Keratinocyte (primary cell): ENCODE measurements around the gene CASTOR1. TPM values are rescaled to one million over a fixed set of nuclear protein-coding genes. Genes with fewer than 3 reads are reported as not detected.

Experiments used
- DNase-seq: peaks from one replicate; pipeline ENCODE4 v3.0.0-alpha.2; 2011; ENCODE audit warnings: low read depth, missing footprints, low spot score
- FAIRE-seq: peaks from 2 replicates; lab custom pipeline; 2011; peaks lifted over from hg19 to GRCh38; lab: Jason Lieb, UNC
- H2AFZ ChIP-seq: 2 replicates; pipeline ENCODE4 v1.6.0; 2012; ENCODE audit warnings: low read length, control low read depth, inconsistent platforms; ENCODE audit not compliant: control insufficient read depth
- H3K27ac ChIP-seq: 2 replicates; pipeline ENCODE4 v1.5.1; 2011; ENCODE audit warnings: low read length; ENCODE audit not compliant: control insufficient read depth, insufficient read depth
- H3K27me3 ChIP-seq: 3 replicates; pipeline ENCODE4 v1.6.0; 2011; ENCODE audit warnings: low read length; ENCODE audit not compliant: control insufficient read depth, insufficient read depth; ENCODE audit errors: extremely low read depth
- H3K36me3 ChIP-seq, 2 experiments: 2 replicates in 1 of 2; 3 replicates in 1 of 2; pipeline ENCODE4 v1.5.1; 2011; ENCODE audit warnings: low read length in 2 of 2, mild to moderate bottlenecking in 1 of 2; ENCODE audit not compliant: control insufficient read depth in 2 of 2, insufficient read depth in 2 of 2; ENCODE audit errors: extremely low read depth in 1 of 2
- H3K4me1 ChIP-seq: 3 replicates; pipeline ENCODE4 v1.5.1; 2011; ENCODE audit warnings: low read length; ENCODE audit not compliant: control insufficient read depth, insufficient read depth; ENCODE audit errors: extremely low read depth
- H3K4me2 ChIP-seq: 3 replicates; pipeline ENCODE4 v1.6.0; 2011; ENCODE audit warnings: low read depth, low read length; ENCODE audit not compliant: control insufficient read depth, insufficient read depth; ENCODE audit errors: extremely low read depth
- H3K4me3 ChIP-seq, 3 experiments: fragments of 200-600 bp in 1 of 3; sonication (generic) in 1 of 3; 2 replicates in 2 of 3; 3 replicates in 1 of 3; pipeline ENCODE4 v1.5.1; 2011 to 2016; ENCODE audit warnings: low read length in 3 of 3, mild to moderate bottlenecking in 3 of 3, control low read depth in 2 of 3, inconsistent platforms in 1 of 3, low read depth in 1 of 3, mixed read lengths in 1 of 3, mixed run types in 1 of 3, moderate library complexity in 1 of 3; ENCODE audit not compliant: control insufficient read depth in 2 of 3, insufficient read depth in 2 of 3; ENCODE audit errors: extremely low read depth in 1 of 3
- H3K79me2 ChIP-seq: 2 replicates; pipeline ENCODE4 v1.6.0; 2012; ENCODE audit warnings: low read length; ENCODE audit not compliant: control insufficient read depth, insufficient read depth
- H3K9ac ChIP-seq: 3 replicates; pipeline ENCODE4 v1.6.0; 2011; ENCODE audit warnings: low read length; ENCODE audit not compliant: control insufficient read depth, insufficient read depth; ENCODE audit errors: extremely low read depth
- H3K9me1 ChIP-seq: 3 replicates; pipeline ENCODE4 v1.6.0; 2011; ENCODE audit warnings: low read length; ENCODE audit not compliant: control insufficient read depth, insufficient read depth; ENCODE audit errors: extremely low read depth
- H3K9me3 ChIP-seq: 2 replicates; pipeline ENCODE4 v1.5.1; 2012; ENCODE audit warnings: low read depth, low read length; ENCODE audit not compliant: control insufficient read depth
- H4K20me1 ChIP-seq: 3 replicates; pipeline ENCODE4 v1.6.0; 2011; ENCODE audit warnings: low read length; ENCODE audit not compliant: control insufficient read depth, insufficient read depth; ENCODE audit errors: extremely low read depth
- EZH2 ChIP-seq: IDR thresholded peaks from one replicate; pipeline ENCODE4 v1.6.1; 2012; ENCODE audit warnings: inconsistent platforms, mild to moderate bottlenecking, low read length, moderate library complexity
- dilution Hi-C: fragments of 300-500 bp; cut with MboI; formaldehyde crosslinking; loops from one replicate; pipeline ENCODE4 v1.7.0; 2020; ENCODE audit warnings: low sequenced_read_pairs; ENCODE audit not compliant: extremely low pct_ligation_motif_present
- polyA plus RNA-seq, 5 experiments: library from polyadenylated mRNA; depleted of rRNA in 3 of 5; stranded (reverse) in 3 of 5; stranded (forward) in 1 of 5; unstranded in 1 of 5; fragments of >200 nt; gene quantifications; 1 replicate in 1 of 5; 2 replicates in 3 of 5; 3 replicates in 1 of 5; pipeline versions ENCODE4 v1.2.1 to v1.2.3, GENCODE V29; 2011 to 2012; ENCODE audit warnings: missing spikeins in 2 of 5, low read depth in 1 of 5, low replicate concordance in 1 of 5
- TF ChIP-seq, protein P1 (sequence below), 3 experiments: IDR thresholded peaks in 1 of 3; conservative IDR thresholded peaks in 1 of 3; optimal IDR thresholded peaks in 1 of 3; 2 replicates in 2 of 3; 3 replicates in 1 of 3; pipeline versions ENCODE3 to v1.5.1; 2011; ENCODE audit warnings: low read length in 3 of 3, mild to moderate bottlenecking in 3 of 3, moderate library complexity in 2 of 3, control low read depth in 1 of 3, inconsistent platforms in 1 of 3; ENCODE audit not compliant: insufficient read depth in 2 of 3; ENCODE audit errors: extremely low read depth in 1 of 3

The CASTOR1 gene
- polyA plus RNA-seq, 1 donor (not counting 4 experiments of a cell fraction or from before 2014, with no cell fraction given): 9.1 TPM

DNA sequence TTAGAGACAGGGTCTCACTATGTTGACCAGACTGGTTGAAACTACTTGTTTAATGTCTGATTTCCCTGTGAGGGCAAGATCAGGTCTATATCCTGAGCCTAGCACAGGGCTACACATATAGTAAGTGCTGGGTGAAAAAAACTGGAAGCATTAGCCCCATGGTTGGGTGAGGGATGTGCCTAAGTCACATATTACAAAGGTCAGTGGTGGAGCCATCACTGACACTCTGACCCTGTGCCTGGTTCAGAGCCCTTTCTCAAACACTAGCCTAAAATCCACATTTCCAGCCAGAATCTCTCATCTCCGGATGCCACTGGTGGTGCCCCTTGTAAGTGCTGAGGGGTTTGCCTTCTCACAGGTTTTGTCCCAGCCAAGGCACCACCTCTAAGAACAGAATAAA is 28.5 kb upstream of the CASTOR1 start:
- H3K4me3 ChIP-seq: no peak overlapping the region
- peaks cover 24 to 26% of the 10 kb centered on the region in 2 experiments for H3K36me3 ChIP-seq
- H3K27me3 ChIP-seq: no peaks in the 10 kb centered on the region
- no peak overlapping the region for H3K9ac ChIP-seq
- DNase-seq (no peak), FAIRE-seq (no peak)
- dilution Hi-C loops: no loop called here
- no peak overlapping the region for H3K27ac ChIP-seq
- H2AFZ ChIP-seq: no peak overlapping the region
- H3K4me2 ChIP-seq: no peak overlapping the region
- peaks cover 4% of the 10 kb centered on the region for H4K20me1 ChIP-seq
- peaks cover 7% of the 10 kb centered on the region for H3K9me1 ChIP-seq
- no peaks in the 10 kb centered on the region for H3K9me3 ChIP-seq
- no peak for TF ChIP-seq EZH2
- TF ChIP-seq, protein P1, sequence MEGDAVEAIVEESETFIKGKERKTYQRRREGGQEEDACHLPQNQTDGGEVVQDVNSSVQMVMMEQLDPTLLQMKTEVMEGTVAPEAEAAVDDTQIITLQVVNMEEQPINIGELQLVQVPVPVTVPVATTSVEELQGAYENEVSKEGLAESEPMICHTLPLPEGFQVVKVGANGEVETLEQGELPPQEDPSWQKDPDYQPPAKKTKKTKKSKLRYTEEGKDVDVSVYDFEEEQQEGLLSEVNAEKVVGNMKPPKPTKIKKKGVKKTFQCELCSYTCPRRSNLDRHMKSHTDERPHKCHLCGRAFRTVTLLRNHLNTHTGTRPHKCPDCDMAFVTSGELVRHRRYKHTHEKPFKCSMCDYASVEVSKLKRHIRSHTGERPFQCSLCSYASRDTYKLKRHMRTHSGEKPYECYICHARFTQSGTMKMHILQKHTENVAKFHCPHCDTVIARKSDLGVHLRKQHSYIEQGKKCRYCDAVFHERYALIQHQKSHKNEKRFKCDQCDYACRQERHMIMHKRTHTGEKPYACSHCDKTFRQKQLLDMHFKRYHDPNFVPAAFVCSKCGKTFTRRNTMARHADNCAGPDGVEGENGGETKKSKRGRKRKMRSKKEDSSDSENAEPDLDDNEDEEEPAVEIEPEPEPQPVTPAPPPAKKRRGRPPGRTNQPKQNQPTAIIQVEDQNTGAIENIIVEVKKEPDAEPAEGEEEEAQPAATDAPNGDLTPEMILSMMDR (optimal IDR thresholded peaks at IDR 0.05 in 1 of 3, IDR thresholded peaks at IDR 0.05 in 1 of 3, conservative IDR thresholded peaks at IDR 0.05 in 1 of 3; ENCODE audit: extremely low read depth in 1 of 3, insufficient read depth in 2 of 3, low read length in 3 of 3): no peak
- peaks cover 68% of the 10 kb centered on the region for H3K79me2 ChIP-seq
- H3K4me1 ChIP-seq: peaks cover 38% of the 10 kb centered on the region

DNA sequence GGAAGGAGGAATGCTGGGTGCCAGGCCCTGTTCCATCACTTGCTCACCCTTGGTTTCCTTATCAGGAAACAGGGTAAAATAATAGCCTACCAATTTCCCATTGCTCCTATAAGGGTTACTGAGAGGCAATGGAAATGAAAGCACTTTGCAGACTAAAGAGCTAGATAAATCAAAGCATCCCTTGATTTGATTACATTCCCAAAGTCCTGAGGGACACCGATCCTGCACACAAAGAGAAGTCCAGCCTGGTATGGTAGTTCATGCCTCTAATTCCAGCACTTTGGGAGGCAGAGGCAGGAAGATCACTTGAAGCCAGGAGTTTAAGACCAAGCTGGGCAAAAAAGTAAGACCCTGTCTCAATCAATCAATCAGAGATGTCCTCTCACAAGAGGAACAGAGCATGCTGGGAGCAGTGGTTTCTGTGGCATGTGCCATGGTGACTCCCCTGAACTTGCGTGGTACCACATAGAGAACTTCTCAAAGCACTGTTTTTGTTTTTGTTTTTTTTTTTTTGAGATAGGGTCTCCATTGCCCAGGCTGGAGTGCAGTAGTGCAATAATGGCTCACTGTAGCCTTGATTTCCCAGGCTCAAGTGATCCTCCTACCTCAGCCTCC is 26.8 kb upstream of the CASTOR1 start:
- Histone ChIP-seq H3K4me2 (no peak overlapping the region), H3K36me3 (peaks cover 20 to 24% of the 10 kb centered on the region in 2 experiments)

More for the DNA sequence above, 26.8 kb upstream of the CASTOR1 start:
- Histone ChIP-seq H3K4me3 (no peak overlapping the region), H2AFZ (no peak overlapping the region), H3K9ac (no peak overlapping the region), H3K27ac (no peak overlapping the region), H3K79me2 (peaks cover 62% of the 10 kb centered on the region), H4K20me1 (peaks cover 14% of the 10 kb centered on the region), H3K9me3 (no peaks in the 10 kb centered on the region), H3K27me3 (no peaks in the 10 kb centered on the region), H3K9me1 (peaks cover 8% of the 10 kb centered on the region), H3K4me1 (peaks cover 48% of the 10 kb centered on the region)
- DNase-seq (no peak), FAIRE-seq (no peak)
- TF ChIP-seq EZH2: no peak
- TF ChIP-seq, protein P1 (optimal IDR thresholded peaks at IDR 0.05 in 1 of 3, IDR thresholded peaks at IDR 0.05 in 1 of 3, conservative IDR thresholded peaks at IDR 0.05 in 1 of 3; ENCODE audit: extremely low read depth in 1 of 3, insufficient read depth in 2 of 3, low read length in 3 of 3): no peak
- dilution Hi-C loops: no loop called here
